GM21717 (cell line): Measurements from ENCODE around the gene ZNF618.
"Not testable (repeated sequence)": the region's sequence is repeated elsewhere in the genome, so short reads cannot be mapped to it uniquely, and the experiment has no call there.

Experiments used
- ATAC-seq: cut with Tn5 transposase; IDR thresholded peaks from one replicate; pipeline ENCODE4 v1.9.1; 2021; ENCODE audit warnings: mild to moderate bottlenecking, moderate library complexity; ENCODE audit not compliant: unreplicated experiment

Gene ZNF618

GRCh38 chr9:114033397-114034103 is 157.4 kb downstream of the ZNF618 start:
- ATAC-seq: no peak

- no peak for ATAC-seq
Measured at GRCh38 chr9:114034196-114034595, 158.1 kb downstream of the ZNF618 start.

- no peak for ATAC-seq
Measured at GRCh38 chr9:114034661-114035062, 158.6 kb downstream of the ZNF618 start.

GRCh38 chr9:114035221-114035844 is 159.2 kb downstream of the ZNF618 start:
- ATAC-seq: no peak

DNA sequence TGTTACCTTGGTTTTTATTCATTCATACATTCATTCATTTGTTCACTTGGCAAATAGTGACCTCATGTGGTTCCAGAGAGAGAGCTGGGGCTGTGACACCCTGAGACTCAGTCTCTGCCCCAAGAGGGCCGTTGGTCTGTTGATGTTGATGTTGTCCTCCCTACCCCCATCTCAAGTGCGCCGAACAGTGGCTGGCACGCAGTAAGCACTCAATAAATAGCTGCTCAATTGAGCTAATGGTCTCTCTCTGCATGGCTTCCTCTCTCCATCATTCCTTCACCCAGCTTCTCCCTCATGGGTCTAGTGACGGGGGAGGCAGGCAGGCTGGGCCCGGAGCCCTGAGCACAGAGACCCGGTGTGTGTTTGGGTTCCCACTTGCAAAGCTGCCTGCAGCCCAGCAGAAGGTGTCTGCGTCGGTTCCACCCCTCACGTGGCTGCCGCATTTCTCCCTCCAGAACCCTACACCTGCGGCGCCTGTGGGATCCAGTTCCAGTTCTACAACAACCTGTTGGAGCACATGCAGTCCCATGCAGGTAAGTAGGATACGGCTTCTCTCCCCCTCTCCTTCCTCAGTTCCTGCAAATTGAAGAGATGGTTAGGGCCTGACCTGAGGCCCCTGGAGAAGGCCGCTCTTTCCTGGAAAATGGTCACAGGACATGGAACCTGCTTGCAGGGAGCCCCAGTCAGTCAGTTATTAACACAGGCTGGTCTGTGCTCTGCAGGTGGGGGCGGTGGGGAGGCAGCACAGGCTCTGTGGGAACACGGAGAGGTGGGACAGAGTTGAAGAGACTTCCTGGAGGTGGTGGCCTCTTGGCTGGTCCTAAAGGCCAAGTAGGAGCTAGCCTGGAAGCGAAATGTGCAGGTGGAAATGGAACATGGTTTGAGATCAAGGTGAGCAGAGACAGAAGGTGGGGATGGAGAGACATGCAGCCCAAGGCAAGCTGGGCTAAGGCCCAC is 160.0 kb downstream of the ZNF618 start:
- no peak for ATAC-seq

- no peak for ATAC-seq
Measured at GRCh38 chr9:114037249-114037648, 161.1 kb downstream of the ZNF618 start.

DNA sequence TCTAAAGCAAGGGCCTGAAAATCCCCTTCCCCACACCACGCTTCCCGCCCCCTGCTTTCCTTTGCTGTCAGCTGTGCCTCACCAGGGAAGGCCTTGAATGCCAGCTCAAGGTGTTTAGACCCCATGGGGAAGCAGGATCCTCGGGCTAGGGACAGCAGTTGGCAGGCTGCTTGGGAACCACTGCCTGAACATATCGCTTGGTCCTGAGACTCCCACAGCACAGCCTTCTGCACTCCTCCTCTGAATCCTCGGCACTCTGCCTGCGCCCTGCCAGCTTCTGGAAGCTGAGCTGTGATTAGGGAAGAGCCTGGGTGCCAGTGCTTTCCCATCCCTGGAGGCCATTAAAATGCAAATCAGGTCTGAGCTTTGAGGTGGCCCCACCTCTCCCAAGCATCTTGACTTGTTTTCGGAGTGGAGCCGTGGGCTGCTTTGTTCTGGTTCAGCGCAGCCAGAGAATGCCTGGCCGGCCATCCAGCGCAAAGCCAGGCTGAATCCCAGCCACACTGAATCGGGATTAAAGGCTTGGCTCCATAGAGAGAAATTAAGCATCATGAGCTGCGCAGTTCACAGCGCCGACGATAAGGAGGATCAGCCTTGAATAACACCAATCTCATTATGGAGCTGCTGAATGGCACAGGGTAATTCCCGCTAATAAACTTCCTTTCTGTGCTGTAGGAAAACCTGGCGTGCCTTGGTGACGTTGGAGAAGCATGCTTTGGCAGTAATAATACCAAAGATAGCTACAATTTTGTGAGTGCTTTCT is 162.0 kb downstream of the ZNF618 start:
- no peak for ATAC-seq

DNA sequence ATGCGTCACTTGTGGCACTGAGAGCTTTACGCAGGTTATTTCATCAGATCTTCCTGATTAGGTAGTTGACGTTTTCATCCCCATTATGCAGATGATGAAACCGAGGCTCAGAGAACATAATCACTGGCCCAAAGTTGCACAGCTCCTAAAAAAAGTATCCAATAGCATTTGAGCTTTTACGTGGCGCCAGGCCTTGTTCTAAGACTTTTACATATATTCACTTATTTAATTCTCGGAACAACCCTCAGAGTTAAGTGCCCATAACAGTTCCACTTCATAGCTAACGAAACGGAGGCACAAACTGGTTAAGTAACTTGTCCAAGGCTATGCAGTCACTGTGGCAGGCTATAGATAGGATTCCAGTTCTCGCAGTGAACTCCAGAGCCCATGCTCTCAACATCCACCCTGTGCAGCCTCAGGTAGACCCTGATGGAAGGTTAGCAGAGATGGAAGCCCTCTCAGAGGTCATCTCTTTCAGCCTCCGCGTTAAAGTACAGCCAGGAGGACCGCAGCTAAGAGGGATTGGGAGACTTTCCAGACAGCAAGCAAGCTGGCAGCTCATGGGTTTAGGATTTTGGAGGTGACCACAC is 162.7 kb downstream of the ZNF618 start:
- ATAC-seq: no peak

- ATAC-seq: no peak
Measured at GRCh38 chr9:114039484-114039883, 163.4 kb downstream of the ZNF618 start.

- not testable (repeated sequence) for ATAC-seq
Measured at GRCh38 chr9:114043660-114044059, 167.6 kb downstream of the ZNF618 start.

GRCh38 chr9:114046237-114046755 is 170.2 kb downstream of the ZNF618 start:
- no peak for ATAC-seq

DNA sequence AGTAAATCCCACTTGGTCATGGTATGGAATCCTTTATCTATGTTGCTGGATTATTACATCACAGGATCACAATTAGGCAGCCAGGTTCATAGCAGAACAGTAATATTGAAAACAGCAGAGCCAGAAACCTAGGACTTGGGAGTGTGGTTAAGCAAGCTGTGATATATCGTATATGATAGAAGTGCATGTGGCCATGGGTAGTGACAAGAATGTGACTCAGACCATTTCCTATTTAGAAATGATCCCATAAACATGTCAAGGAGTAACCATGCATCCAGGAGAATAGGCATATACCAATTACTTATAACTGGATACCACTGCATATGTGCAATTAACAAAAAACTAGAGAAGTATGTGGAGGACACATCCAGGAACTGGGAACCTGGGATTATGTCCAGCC is 170.8 kb downstream of the ZNF618 start:
- no peak for ATAC-seq

DNA sequence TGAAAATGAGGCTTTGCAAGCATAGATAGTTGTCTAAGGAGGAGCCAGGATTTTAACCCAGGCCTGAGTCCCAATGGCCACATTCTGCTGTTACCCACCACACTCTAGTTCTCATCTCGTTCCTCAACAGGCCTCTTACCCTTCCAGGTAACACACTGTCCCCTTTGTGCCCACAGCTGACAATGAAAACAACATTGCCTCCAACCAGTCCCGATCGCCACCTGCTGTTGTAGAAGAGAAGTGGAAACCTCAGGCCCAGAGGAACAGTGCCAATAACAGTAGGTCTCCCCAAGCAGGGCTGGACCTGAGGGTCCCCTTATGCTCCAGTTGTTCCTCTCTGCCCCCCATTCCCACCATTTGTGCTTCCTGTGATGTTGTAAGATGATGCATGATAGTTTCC is 171.6 kb downstream of the ZNF618 start:
- ATAC-seq: no peak

GRCh38 chr9:114048533-114049415 is 172.7 kb downstream of the ZNF618 start:
- no peak for ATAC-seq

DNA sequence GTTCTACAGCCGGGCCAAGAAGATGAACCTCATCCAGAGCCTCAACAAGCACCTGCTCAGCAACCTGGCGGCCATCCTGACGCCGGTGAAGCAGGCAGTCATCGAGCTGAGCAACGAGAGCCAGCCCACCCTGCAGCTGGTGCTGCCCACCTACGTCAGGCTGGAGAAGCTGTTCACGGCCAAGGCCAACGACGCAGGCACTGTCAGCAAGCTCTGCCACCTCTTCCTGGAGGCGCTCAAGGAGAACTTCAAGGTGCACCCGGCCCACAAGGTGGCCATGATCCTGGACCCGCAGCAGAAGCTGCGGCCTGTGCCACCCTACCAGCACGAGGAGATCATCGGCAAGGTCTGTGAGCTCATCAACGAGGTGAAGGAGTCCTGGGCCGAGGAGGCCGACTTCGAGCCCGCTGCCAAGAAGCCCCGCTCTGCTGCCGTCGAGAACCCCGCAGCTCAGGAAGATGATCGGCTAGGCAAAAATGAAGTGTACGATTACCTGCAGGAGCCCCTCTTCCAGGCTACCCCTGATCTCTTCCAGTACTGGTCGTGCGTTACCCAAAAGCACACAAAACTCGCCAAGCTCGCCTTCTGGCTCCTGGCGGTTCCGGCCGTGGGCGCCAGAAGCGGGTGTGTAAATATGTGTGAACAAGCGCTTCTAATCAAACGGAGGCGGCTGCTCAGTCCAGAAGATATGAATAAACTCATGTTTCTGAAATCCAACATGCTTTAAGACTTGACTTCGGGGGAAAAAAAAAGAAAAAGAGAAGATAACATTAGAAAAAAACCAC is 173.5 kb downstream of the ZNF618 start:
- no peak for ATAC-seq

- ATAC-seq: no peak
Measured at GRCh38 chr9:114050226-114050568, 174.1 kb downstream of the ZNF618 start.

DNA sequence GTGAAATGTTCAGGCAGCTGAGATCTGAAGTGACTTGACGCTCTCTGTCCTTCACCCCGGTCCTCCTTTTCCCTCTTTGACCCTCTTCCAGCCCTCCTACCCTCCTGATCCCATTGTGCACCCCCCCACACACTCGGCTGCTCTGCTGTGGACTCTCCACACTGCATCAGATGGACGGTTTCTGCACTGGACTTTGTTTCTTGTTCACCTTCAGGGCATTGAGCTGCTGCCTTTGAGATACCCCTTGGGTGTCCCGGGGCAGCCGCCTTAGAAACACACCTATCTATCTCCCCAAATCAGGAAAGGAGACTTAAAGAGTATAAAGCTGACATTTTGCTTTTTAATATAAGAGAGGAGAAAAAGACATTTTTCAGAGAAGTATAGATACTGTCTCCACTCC is 174.5 kb downstream of the ZNF618 start:
- ATAC-seq: no peak

GRCh38 chr9:114051281-114051680 is 175.2 kb downstream of the ZNF618 start:
- no peak for ATAC-seq

DNA sequence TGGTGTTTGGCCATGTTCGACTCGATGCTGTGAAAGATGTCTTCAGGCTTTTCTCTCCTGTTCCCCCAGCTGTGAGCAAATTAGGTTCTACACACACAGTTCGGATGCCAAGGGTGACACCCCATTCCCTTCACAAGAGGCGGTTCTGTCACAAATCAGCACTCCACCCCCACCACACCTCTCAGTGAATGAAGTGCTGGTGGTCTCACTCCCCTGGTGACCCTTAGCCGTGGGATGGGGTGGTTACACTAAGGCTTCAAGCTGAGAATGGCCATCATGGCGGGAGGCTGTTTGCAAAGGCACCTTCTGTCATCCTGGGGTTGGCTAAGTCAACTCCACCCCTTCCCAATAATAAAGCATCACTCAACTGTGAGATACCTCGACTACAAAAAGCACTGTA is 175.6 kb downstream of the ZNF618 start:
- ATAC-seq: no peak
